ENCODE data around the gene TRPM2.

The TRPM2 gene

GRCh38 chr21:44473915-44474555 lies 120.6 kb downstream of the TRPM2 start:
- no peak overlapping the region for H3K4me3 ChIP-seq (ENCODE audit: low read depth, low read length)
- no peak for DNase-seq (ENCODE audit: low read depth)
- no peak for TF ChIP-seq CTCF (conservative IDR thresholded peaks at IDR 0.05; ENCODE audit: low read depth, low read length)

GRCh38 chr21:44475266-44475845 lies 121.9 kb downstream of the TRPM2 start:
- no peak for DNase-seq (ENCODE audit: low read depth)
- no peak overlapping the region for H3K4me3 ChIP-seq (ENCODE audit: low read depth, low read length)
- TF ChIP-seq CTCF (conservative IDR thresholded peaks at IDR 0.05; ENCODE audit: low read depth, low read length) = no peak

GRCh38 chr21:44477131-44477530 lies 123.7 kb downstream of the TRPM2 start:
- H3K4me3 ChIP-seq (ENCODE audit: low read depth, low read length) = no peak overlapping the region
- no peak for TF ChIP-seq CTCF (conservative IDR thresholded peaks at IDR 0.05; ENCODE audit: low read depth, low read length)
- no peak for DNase-seq (ENCODE audit: low read depth)

GRCh38 chr21:44477712-44478111 lies 124.3 kb downstream of the TRPM2 start:
- no peak overlapping the region for H3K4me3 ChIP-seq (ENCODE audit: low read depth, low read length)
- no peak for DNase-seq (ENCODE audit: low read depth)
- no peak for TF ChIP-seq CTCF (conservative IDR thresholded peaks at IDR 0.05; ENCODE audit: low read depth, low read length)

GRCh38 chr21:44478124-44478800 lies 124.8 kb downstream of the TRPM2 start:
- no peak overlapping the region for H3K4me3 ChIP-seq (ENCODE audit: low read depth, low read length)
- no peak for DNase-seq (ENCODE audit: low read depth)
- TF ChIP-seq CTCF (conservative IDR thresholded peaks at IDR 0.05; ENCODE audit: low read depth, low read length) = no peak

GRCh38 chr21:44478801-44479167 lies 125.4 kb downstream of the TRPM2 start:
- DNase-seq (ENCODE audit: low read depth) = no peak
- no peak overlapping the region for H3K4me3 ChIP-seq (ENCODE audit: low read depth, low read length)
- no peak for TF ChIP-seq CTCF (conservative IDR thresholded peaks at IDR 0.05; ENCODE audit: low read depth, low read length)
